Liver (tissue), 3 donors: ENCODE measurements around the gene ZBTB45.

Experiments used
- EGR1 ChIP-seq, 2 donors: IDR thresholded peaks; 2 replicates each; pipeline ENCODE4 v1.6.1; 2016 to 2018; ENCODE audit warnings: antibody characterized with exemption in 2 of 2, low read depth in 2 of 2
- GABPA ChIP-seq, 2 donors: IDR thresholded peaks in 1 of 2; conservative IDR thresholded peaks in 1 of 2; 2 replicates each; pipeline ENCODE4 v1.6.1; 2016; ENCODE audit warnings: antibody characterized with exemption in 2 of 2, mild to moderate bottlenecking in 1 of 2, moderate library complexity in 1 of 2
- JUND ChIP-seq, 2 donors: IDR thresholded peaks; 2 replicates each; pipeline ENCODE4 v1.6.1; 2016; ENCODE audit warnings: antibody characterized with exemption in 2 of 2
- SP1 ChIP-seq: IDR thresholded peaks from 2 replicates; pipeline ENCODE4 v1.6.1; 2018; ENCODE audit warnings: antibody characterized with exemption, mild to moderate bottlenecking
- TAF1 ChIP-seq: conservative IDR thresholded peaks from 2 replicates; pipeline ENCODE4 v1.6.1; 2016; ENCODE audit warnings: antibody characterized with exemption, mild to moderate bottlenecking
- YY1 ChIP-seq: IDR thresholded peaks from 2 replicates; pipeline ENCODE4 v1.6.1; 2016; ENCODE audit warnings: antibody characterized with exemption, mild to moderate bottlenecking
- TF ChIP-seq, protein P1 (sequence below): fragments of 150-350 bp; IDR thresholded peaks from 2 replicates; pipeline ENCODE4 v1.5.1; 2017; ENCODE audit warnings: improper control_type of control experiment, low read depth, low read length; ENCODE audit not compliant: missing input control
- TF ChIP-seq, protein P2 (sequence below): IDR thresholded peaks from 2 replicates; pipeline ENCODE4 v1.6.1; 2016; ENCODE audit warnings: antibody characterized with exemption, mild to moderate bottlenecking
- TF ChIP-seq, protein P3 (sequence below): IDR thresholded peaks from 2 replicates; pipeline ENCODE4 v1.6.1; 2016; ENCODE audit warnings: antibody characterized with exemption
- TF ChIP-seq, protein P4 (sequence below): IDR thresholded peaks from 2 replicates; pipeline ENCODE4 v1.6.1; 2016; ENCODE audit warnings: antibody characterized with exemption
- TF ChIP-seq, protein P5 (sequence below): IDR thresholded peaks from 2 replicates; pipeline ENCODE4 v1.6.1; 2016; ENCODE audit warnings: antibody characterized with exemption
- donor health status: healthy.
- donor health status: healthy.

DNA sequence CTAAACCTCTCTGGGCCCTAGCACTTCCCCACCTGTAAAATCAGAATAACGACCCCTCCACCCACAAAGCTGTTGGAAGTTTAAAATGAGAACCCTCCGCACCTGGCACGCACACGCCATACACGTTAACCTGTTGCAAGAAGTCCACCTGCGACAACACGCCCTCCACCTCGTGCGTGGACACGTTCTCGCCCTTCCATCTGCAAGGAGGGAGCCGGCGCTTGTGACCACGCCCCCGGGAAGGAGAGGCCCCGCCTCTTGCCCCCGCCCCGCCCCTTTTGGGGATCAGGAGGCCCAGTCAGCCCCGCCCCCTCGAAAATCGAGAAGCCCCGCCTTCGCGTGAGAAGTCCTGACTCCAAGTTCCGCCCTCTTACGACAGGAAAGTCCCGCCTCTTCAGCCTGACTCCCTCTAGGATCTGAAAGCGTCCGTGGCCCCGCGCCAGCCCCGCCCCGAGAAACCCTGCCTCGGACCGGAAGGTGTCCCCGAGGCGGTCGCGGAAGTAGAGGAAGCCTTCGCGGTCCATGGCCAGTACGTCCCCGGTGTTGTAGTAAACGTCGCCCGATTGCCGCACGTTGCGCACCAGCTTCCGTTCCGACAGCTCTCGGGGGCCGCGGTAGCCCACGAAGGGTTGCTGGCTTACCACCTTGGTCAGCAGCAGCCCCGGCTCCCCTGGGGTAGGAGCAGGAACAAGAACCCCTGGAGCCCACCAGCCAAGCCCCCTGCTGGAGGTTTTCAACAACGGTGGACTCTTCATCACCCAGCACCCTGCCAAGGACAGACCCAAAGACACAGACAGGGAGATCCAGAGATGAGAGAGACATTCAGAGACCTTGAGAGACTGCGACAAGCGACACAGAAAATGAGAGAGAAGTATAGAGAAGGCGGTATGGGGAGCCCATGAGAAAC is 20.3 kb downstream of the ZBTB45 start:
- TF ChIP-seq, protein P1, sequence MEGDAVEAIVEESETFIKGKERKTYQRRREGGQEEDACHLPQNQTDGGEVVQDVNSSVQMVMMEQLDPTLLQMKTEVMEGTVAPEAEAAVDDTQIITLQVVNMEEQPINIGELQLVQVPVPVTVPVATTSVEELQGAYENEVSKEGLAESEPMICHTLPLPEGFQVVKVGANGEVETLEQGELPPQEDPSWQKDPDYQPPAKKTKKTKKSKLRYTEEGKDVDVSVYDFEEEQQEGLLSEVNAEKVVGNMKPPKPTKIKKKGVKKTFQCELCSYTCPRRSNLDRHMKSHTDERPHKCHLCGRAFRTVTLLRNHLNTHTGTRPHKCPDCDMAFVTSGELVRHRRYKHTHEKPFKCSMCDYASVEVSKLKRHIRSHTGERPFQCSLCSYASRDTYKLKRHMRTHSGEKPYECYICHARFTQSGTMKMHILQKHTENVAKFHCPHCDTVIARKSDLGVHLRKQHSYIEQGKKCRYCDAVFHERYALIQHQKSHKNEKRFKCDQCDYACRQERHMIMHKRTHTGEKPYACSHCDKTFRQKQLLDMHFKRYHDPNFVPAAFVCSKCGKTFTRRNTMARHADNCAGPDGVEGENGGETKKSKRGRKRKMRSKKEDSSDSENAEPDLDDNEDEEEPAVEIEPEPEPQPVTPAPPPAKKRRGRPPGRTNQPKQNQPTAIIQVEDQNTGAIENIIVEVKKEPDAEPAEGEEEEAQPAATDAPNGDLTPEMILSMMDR: no peak
- TF ChIP-seq EGR1 (IDR thresholded peaks at IDR 0.05; ENCODE audit: low read depth in 2 of 2) (peak; percentile 7 to 75), YY1 (peak; percentile 64), GABPA (IDR thresholded peaks at IDR 0.05 in 1 of 2, conservative IDR thresholded peaks at IDR 0.05 in 1 of 2) (peak; percentile 95 to 98), JUND (IDR thresholded peaks at IDR 0.05) (peak in 1 of 2 donors; percentile 7), SP1 (peak; percentile 85), TAF1 (no peak)
- TF ChIP-seq, protein P2, sequence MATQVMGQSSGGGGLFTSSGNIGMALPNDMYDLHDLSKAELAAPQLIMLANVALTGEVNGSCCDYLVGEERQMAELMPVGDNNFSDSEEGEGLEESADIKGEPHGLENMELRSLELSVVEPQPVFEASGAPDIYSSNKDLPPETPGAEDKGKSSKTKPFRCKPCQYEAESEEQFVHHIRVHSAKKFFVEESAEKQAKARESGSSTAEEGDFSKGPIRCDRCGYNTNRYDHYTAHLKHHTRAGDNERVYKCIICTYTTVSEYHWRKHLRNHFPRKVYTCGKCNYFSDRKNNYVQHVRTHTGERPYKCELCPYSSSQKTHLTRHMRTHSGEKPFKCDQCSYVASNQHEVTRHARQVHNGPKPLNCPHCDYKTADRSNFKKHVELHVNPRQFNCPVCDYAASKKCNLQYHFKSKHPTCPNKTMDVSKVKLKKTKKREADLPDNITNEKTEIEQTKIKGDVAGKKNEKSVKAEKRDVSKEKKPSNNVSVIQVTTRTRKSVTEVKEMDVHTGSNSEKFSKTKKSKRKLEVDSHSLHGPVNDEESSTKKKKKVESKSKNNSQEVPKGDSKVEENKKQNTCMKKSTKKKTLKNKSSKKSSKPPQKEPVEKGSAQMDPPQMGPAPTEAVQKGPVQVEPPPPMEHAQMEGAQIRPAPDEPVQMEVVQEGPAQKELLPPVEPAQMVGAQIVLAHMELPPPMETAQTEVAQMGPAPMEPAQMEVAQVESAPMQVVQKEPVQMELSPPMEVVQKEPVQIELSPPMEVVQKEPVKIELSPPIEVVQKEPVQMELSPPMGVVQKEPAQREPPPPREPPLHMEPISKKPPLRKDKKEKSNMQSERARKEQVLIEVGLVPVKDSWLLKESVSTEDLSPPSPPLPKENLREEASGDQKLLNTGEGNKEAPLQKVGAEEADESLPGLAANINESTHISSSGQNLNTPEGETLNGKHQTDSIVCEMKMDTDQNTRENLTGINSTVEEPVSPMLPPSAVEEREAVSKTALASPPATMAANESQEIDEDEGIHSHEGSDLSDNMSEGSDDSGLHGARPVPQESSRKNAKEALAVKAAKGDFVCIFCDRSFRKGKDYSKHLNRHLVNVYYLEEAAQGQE: peak; percentile 70
- TF ChIP-seq, protein P3, sequence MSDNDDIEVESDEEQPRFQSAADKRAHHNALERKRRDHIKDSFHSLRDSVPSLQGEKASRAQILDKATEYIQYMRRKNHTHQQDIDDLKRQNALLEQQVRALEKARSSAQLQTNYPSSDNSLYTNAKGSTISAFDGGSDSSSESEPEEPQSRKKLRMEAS: peak; percentile 82
- TF ChIP-seq, protein P4, sequence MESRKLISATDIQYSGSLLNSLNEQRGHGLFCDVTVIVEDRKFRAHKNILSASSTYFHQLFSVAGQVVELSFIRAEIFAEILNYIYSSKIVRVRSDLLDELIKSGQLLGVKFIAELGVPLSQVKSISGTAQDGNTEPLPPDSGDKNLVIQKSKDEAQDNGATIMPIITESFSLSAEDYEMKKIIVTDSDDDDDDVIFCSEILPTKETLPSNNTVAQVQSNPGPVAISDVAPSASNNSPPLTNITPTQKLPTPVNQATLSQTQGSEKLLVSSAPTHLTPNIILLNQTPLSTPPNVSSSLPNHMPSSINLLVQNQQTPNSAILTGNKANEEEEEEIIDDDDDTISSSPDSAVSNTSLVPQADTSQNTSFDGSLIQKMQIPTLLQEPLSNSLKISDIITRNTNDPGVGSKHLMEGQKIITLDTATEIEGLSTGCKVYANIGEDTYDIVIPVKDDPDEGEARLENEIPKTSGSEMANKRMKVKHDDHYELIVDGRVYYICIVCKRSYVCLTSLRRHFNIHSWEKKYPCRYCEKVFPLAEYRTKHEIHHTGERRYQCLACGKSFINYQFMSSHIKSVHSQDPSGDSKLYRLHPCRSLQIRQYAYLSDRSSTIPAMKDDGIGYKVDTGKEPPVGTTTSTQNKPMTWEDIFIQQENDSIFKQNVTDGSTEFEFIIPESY: peak; percentile 81
- TF ChIP-seq, protein P5, sequence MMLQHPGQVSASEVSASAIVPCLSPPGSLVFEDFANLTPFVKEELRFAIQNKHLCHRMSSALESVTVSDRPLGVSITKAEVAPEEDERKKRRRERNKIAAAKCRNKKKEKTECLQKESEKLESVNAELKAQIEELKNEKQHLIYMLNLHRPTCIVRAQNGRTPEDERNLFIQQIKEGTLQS: no peak
